ENCODE data around the gene TMTC2. TPM values are rescaled to one million over a fixed set of nuclear protein-coding genes. Genes with fewer than 3 reads are reported as not detected.

TMTC2 gene
- total and polyA plus RNA-seq, 2 donors from 2014 or later: 6.0 to 32.9 TPM

GRCh38 chr12:83074358-83074894 lies 387.7 kb downstream of the TMTC2 start:
- DNase-seq: no peak
- FAIRE-seq: no peak
- Histone ChIP-seq H3K9me3 (ENCODE audit: control insufficient read depth in 2 of 3, insufficient read depth in 1 of 3, low read length in 3 of 3) (no peaks in the 10 kb centered on the region), H3K9ac (ENCODE audit: low read length in 3 of 3) (no peak overlapping the region), H3K36me3 (ENCODE audit: control insufficient read depth in 2 of 3, insufficient read depth in 3 of 3, low read length in 3 of 3) (no peaks in the 10 kb centered on the region), H3K4me1 (ENCODE audit: control insufficient read depth in 2 of 3, insufficient read depth in 2 of 3, low read depth in 1 of 3, low read length in 3 of 3) (no peaks in the 10 kb centered on the region), H3K27me3 (ENCODE audit: control insufficient read depth, insufficient read depth, low read length) (no peaks in the 10 kb centered on the region), H3K4me3 (ENCODE audit: low read length in 3 of 3) (no peak overlapping the region), H3K27ac (ENCODE audit: low read depth in 2 of 2, low read length in 2 of 2) (no peak overlapping the region)
- TF ChIP-seq CTCF (IDR thresholded peaks at IDR 0.05; ENCODE audit: borderline replicate concordance, extremely low read depth, insufficient read depth): no peak
- intact Hi-C loops (cut with DNase I): no loop called here

- Histone ChIP-seq H3K4me3 (ENCODE audit: low read length in 3 of 3) (no peak overlapping the region), H3K27ac (ENCODE audit: low read depth in 2 of 2, low read length in 2 of 2) (no peak overlapping the region), H3K27me3 (ENCODE audit: control insufficient read depth, insufficient read depth, low read length) (no peaks in the 10 kb centered on the region), H3K36me3 (ENCODE audit: control insufficient read depth in 2 of 3, insufficient read depth in 3 of 3, low read length in 3 of 3) (no peaks in the 10 kb centered on the region), H3K9me3 (ENCODE audit: control insufficient read depth in 2 of 3, insufficient read depth in 1 of 3, low read length in 3 of 3) (no peaks in the 10 kb centered on the region), H3K9ac (ENCODE audit: low read length in 3 of 3) (no peak overlapping the region), H3K4me1 (ENCODE audit: control insufficient read depth in 2 of 3, insufficient read depth in 2 of 3, low read depth in 1 of 3, low read length in 3 of 3) (no peaks in the 10 kb centered on the region)
- FAIRE-seq (no peak), DNase-seq (no peak)
- intact Hi-C loops (cut with DNase I): no loop called here
- no peak for TF ChIP-seq CTCF (IDR thresholded peaks at IDR 0.05; ENCODE audit: borderline replicate concordance, extremely low read depth, insufficient read depth)
Measured at GRCh38 chr12:83075471-83075870, 388.8 kb downstream of the TMTC2 start.

GRCh38 chr12:83077041-83077440 lies 390.3 kb downstream of the TMTC2 start:
- no peak overlapping the region for H3K27ac ChIP-seq (ENCODE audit: low read depth in 2 of 2, low read length in 2 of 2)
- H3K4me1 ChIP-seq (ENCODE audit: control insufficient read depth in 2 of 3, insufficient read depth in 2 of 3, low read depth in 1 of 3, low read length in 3 of 3): no peaks in the 10 kb centered on the region
- no peak for TF ChIP-seq CTCF (IDR thresholded peaks at IDR 0.05; ENCODE audit: borderline replicate concordance, extremely low read depth, insufficient read depth)
- no peaks in the 10 kb centered on the region for H3K27me3 ChIP-seq (ENCODE audit: control insufficient read depth, insufficient read depth, low read length)
- H3K9ac ChIP-seq (ENCODE audit: low read length in 3 of 3): no peak overlapping the region
- DNase-seq (no peak), FAIRE-seq (no peak)
- H3K9me3 ChIP-seq (ENCODE audit: control insufficient read depth in 2 of 3, insufficient read depth in 1 of 3, low read length in 3 of 3): no peaks in the 10 kb centered on the region
- intact Hi-C loops (cut with DNase I): no loop called here
- no peak overlapping the region for H3K4me3 ChIP-seq (ENCODE audit: low read length in 3 of 3)
- no peaks in the 10 kb centered on the region for H3K36me3 ChIP-seq (ENCODE audit: control insufficient read depth in 2 of 3, insufficient read depth in 3 of 3, low read length in 3 of 3)
